Stimulated activated CD8-positive, alpha-beta memory T cell treated with anti-CD3 and anti-CD28 coated beads, Interleukin-4, amount 100 ng/mL, for 4 hours (primary cell): ENCODE results near the gene ZBTB24.

Source experiments
- DNase-seq, 2 donors: peaks; one replicate each; pipeline ENCODE4 v3.0.0-alpha.2; 2020; ENCODE audit warnings: low read depth in 2 of 2, low spot score in 1 of 2

The ZBTB24 gene

GRCh38 chr6:109503327-109504224, 20.6 kb upstream of the ZBTB24 start:
- no peak for DNase-seq

GRCh38 chr6:109498936-109499335, 15.9 kb upstream of the ZBTB24 start:
- no peak for DNase-seq

- DNase-seq, result no peak
Measured at GRCh38 chr6:109498052-109498451, 15.0 kb upstream of the ZBTB24 start.

DNA sequence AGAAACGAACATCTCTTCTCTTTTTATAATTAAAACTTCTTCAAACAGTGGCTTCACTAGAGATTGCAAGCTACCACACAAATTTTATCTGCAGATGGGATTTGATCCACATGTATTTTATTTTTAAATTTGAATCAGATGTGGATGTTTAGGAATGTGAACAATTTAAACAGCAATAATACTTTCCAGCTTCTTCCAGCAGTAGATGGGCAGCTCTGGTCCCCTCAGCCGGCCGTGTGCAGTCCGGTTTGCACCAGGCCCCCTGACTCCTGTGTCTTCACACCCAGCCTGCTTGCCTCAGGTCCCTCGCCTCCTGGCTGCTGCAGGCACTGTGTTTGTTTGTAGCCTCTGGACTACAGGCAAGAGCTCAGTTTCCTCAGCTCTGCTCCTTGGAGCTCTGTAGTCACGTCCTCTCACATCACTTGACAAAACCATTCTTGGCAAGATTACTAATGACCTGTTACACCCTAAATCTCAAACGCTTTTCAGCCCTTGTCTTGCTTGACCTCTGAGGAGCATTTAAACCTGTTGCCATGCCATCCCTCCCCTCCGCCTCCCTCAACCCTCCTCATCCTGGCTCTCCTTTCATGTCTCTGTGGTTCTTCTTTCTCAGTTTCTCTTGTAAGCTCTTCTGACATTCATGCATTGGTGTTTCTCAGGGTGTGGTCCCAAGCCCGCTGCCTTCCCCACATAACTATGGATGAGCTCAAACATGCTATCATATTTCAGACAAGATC, 13.2 kb upstream of the ZBTB24 start:
- DNase-seq, result no peak

GRCh38 chr6:109493865-109494264, 10.8 kb upstream of the ZBTB24 start:
- DNase-seq, result no peak

GRCh38 chr6:109491207-109491938, 8.4 kb upstream of the ZBTB24 start:
- no peak for DNase-seq

DNA sequence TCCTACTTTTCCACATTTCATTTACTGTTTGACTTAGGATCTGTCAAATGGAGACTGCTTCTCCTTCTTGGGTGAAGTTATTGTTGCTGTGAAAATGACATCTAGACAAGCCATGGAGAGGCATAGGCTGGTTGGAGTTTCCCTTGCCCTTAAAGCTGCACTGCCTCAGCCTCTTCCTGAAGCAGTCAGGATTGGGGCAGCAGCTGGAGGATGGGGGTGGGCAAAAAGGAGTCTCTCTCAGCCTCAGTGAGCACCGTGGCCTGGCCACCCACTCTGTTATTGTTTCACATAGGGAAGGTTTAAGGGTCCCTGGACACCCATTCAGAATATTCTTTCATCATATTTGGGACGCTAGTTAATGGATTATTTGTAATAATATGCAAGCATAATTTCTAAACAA, 7.7 kb upstream of the ZBTB24 start:
- DNase-seq, result no peak

- DNase-seq, result no peak
Measured at GRCh38 chr6:109488001-109488400, 5.0 kb upstream of the ZBTB24 start.

DNA sequence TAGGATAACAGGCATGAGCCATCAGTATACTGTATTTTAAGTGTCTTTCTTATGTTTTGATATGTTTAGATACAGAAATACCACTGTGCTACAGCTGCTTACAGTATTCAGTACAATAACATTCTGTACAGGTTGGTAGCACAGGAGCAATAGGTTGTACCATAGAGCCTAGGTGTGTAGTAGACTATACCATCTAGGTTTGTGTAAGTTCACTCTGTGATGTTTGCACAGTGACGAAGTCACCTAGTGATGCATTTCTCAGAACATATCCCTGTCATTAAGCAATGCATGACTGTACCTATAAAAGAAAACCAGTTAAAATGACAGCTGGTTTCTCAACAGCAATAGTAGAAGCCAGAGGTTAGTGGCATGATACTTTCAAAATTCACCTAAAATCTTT, 3.0 kb upstream of the ZBTB24 start:
- DNase-seq, result no peak

DNA sequence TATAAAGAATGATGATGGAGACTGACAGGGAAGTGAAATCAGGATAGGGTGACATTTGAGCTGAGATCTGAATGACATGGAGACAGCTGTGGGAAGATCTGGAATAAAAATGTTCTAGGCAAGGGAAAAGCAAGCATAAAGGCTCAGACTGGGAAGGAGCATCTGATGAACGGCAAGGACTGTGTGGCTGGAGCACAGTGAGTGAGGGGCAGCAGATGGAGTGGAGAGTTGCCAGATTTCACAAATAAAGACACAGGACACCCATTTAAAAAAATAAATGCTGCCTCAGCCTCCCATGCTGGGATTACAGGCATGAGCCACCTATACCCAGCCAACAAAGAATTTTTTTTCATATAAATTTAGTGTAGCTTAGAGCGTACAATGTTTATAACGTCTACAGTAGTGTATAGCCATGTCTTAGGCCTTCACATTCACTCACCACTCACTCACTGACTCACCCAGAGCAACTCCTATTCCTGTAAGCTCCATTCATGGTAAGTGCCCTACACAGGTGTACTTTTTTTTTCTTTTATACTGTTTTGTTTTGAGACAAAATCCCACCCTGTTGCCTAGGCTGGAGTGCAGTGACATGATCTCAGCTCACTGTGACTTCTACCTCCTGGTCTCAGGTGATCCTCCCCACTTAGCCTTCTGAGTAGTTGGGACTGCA, 2.4 kb upstream of the ZBTB24 start:
- DNase-seq, result no peak

GRCh38 chr6:109484122-109484521, 1.1 kb upstream of the ZBTB24 start:
- DNase-seq, result no peak

DNA sequence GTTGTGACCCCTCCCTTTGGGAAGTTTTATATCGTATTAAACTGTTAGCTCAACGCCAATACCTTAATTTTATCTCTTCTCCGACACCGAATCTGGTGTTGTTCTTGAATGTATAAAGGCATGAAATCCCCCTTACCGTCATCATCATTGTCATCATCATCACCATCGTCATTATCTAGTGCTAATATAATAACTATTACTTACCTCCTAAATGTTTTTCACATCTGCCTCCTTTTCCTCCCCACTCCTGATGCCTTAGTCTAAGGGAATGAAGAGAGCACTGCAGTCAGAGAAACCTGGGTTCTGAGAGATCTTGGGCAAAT, 677 bp upstream of the ZBTB24 start:
- DNase-seq, result no peak

- DNase-seq, result no peak
Measured at GRCh38 chr6:109480993-109481480, 2.0 kb downstream of the ZBTB24 start.

DNA sequence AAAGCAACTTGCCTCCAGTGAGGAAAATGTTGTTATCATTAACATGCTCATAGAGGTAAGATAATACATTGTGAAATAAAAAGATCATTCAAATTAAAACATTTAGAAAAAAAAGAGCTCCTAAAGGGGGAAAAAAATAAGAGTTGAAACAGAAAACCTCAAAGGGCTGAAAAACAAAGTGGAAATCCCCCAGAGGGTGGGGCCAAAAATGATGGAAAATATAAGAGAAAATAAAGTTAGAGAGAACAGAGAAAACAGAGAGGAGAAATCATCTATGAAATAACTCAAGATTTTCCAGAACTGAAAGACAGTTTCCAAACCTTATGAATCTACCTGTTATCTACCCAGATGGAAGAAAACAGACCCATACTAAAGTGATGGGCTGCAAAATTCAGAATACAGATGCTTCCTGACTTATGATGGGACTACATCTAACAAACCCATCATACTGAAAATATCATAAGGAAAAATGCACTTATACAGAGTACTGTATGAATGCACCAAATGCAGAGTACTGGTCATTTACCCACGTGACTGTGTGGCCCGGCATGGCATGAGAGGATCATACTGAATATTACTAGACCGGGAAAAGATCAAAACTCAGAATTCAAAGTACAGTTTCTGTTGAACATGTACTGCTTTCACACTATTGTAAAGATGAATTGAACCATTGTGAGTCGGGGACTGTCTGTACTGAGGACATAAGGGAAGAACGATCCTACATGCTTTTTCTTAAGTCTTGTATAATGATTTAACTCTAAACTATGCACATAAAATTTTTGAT, 4.0 kb downstream of the ZBTB24 start:
- no peak for DNase-seq

GRCh38 chr6:109478222-109478805, 4.7 kb downstream of the ZBTB24 start:
- no peak for DNase-seq

DNA sequence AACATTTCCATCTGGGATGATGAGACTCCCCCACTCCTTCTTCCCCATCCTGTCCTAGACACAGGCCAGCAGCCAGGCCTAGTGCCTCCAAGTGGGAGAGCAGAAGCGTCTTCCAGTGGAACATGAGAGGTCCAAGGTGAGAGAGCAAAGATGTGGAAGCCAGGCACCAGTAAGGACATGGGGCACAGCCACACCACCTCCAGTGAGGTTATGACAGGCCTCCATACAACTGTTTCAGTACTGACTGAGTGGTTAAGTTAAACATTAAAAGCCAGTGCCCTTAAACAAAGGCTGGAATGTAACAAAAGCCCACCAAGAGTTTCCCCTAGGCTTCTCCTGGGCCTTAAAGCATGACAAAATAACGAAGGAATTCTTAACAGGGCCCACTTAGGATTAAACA, 5.3 kb downstream of the ZBTB24 start:
- no peak for DNase-seq

DNA sequence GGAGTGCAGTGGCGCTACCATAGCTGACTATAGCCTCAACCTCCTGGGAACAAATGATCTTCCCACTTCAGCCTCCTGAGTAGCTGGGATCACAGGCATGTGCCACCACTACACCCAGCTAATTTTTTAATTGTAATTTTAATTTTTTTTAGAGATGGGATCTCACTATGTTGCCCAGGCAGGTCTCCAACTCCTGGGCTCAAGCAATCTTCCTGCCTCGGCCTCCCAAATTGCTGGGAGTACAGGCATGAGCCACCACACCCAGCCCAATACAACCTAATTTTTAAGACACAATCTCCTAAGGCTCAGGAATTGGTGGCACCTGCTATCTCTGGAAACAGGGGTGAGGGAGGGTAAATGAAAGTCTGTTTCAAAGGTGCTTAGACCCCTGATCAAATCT, 5.8 kb downstream of the ZBTB24 start:
- no peak for DNase-seq

GRCh38 chr6:109475625-109476024, 7.4 kb downstream of the ZBTB24 start:
- DNase-seq, result no peak

- no peak for DNase-seq
Measured at GRCh38 chr6:109474995-109475394, 8.0 kb downstream of the ZBTB24 start.

GRCh38 chr6:109473120-109473519, 9.9 kb downstream of the ZBTB24 start:
- no peak for DNase-seq
